Measurements from ENCODE around the gene SUPT4H1.

SUPT4H1 gene

DNA sequence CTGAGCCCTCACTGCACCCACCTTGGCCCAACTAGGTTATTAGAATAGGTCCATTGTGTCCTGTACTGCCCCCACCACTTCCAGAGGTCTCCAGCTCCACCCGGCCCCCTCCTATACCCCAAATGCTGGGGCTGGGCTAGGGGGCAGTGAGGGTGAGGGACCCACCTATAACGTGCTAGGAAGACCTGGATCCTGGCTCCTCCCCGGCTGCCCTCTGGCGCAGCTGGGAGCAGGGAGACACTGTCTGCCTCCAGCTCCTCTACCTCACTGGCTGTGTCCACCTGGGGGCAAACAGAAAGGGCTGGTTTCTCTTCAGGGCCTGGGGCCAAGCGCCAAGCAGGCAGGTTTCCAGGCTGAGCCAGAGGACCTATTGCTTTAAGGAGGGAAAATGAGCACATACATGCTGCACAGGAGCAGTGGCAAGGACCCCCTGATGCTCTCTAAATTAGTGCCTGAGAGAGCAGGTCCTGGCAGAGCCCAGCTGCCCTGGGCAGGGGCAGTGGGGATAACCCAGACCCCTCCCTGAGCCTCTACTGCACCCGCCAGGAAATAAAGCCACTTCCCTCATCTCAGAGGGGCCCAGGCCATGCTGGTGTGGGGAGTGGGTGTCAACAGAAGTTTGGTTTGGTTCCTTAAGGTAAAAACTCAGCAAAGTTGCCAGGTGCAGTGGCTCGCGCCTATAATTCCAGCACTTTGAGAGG lies 35.6 kb downstream of the SUPT4H1 start:
- no peak for DNase-seq

DNA sequence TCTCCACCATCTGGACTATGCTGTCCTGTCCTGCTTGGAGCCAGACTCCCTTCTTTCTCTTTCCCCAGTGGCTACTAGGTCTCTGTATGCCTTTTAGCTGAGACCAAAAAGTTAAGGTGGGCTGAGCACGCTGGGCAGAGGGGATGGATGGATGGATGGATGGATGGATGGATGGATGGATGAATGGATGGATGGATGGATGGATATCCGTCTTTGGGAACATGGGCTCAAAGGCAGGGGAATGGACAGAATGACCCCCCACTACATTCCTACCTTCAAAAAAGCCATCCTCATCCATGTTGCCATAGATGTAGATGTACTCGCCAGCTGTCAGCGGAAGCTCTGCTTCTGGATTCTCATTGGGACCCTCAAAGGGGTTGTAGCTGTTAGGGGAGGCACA lies 36.3 kb downstream of the SUPT4H1 start:
- no peak for DNase-seq

DNA sequence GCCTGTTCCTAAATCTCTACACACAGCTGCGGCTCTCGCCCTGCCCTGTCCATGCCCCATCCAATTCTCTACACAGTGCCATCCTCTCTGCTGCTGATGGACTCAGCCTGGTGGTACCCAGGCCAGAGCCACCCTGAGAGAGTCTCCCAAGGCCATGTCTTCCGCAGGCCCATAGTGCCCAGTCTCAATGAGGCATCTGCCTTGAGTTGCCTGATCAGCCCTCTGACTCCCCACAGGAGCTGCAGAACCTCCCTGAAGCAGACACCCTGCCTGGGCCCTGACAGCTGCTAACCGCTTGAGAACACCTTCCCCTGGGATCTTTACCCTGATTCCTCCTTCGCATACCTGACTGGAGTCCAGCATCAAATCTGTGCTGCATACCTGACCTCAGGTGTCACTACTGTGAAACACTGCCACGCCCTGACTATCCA lies 36.7 kb downstream of the SUPT4H1 start:
- DNase-seq, result no peak

DNA sequence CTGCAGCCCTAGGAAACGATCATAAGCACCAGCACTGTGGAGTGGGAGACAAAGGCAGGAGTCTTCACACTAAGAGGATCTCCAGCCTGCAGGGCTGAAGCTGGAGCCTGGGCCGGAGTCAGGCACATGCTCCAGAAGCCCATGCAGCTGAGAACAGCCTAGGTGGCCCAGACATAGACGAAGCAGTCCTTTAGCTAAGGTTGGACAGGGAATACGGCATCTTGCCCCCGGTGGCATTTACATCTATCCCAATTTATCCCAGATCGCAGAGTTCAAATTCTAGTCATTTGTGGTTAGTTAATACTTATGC lies 37.3 kb downstream of the SUPT4H1 start:
- no peak for DNase-seq

DNA sequence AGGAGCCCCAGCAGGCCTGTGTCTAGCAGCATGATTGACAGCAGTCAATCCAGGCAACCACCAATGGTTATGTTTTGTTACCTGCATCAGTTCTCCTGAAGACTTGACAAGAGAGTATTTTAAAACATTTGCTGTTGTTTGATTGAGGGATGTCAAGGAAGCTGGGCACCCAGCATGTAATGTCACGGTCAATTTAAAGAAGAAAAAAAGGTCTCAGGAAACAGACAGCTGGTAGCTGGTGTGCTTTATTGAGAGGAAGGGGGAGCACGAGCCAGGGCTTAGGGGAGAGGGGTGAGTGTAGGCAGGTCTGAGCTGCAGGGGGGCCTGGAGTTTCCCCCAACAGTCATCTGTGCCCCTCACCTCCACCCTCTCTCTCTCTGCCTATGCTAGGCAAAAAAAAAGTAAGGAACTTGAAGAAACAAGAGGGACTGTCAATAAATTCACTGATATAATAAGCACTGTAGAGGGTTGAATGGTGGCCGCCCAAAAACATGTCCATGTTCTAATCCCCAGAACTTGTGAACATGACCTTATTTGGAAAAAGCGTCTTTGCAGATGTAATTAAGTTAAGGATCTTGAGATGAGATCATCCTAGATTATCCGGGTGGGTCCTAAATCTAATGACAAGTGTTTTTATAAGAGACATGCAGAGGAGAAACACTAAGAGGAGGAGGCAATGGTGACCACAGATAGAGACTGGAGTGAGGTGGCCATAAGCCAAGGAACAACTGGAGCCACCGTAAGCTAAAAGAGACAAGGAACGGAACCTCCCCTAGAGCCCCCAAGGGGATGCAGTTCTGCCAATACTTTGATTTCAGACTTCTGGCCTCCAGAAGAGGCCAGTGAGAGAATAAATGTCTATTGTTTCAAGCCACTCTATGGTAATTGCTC lies 37.9 kb downstream of the SUPT4H1 start:
- DNase-seq, result no peak

DNA sequence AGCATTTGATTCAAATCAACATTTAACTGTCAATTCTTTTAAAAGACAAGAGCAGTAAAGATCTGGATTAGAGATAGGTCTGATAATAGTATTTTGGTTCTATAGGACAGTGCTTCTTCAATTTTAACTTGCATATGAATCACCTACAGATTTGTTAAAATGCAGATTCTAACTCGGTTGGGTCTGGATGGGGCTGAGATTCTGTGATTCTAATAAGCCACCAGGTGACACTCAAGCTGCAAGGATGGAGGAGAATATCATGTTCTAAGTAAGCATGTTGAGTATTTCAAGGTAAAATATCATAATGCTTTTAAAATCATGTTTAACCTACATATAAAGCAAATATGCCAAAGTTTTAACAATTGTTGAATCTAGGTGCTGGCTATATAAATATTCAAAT lies 39.2 kb downstream of the SUPT4H1 start:
- DNase-seq, result no peak

DNA sequence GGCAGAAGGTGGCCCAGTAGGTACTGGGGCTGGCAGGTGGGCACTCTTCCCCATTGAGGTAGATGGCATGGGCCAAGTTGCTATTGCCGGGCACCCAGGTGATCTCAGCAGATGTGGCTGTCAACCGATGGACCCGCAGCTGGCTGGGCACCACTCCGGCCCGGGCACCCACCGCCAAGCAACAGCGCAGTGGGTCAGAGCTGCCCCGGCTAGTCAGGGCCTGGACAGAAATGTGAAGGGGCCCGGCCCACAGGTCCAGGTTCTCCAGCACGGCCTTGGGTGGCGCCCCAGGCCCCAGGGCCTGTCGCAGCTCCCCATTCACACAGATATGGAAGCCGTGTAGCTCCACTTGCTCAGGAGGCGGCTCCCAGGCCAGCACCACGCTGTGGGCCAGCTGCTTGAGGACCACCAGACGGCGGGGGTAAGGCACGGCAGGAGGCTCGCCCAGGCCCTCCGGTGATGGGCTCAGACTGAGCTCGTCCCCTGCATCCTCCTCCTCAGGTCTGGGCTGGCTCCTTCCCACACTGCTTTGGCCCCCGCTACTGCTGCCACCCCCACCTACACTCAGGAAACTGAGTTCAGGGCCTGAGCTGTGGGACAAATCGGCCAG lies 39.9 kb downstream of the SUPT4H1 start:
- no peak for DNase-seq

DNA sequence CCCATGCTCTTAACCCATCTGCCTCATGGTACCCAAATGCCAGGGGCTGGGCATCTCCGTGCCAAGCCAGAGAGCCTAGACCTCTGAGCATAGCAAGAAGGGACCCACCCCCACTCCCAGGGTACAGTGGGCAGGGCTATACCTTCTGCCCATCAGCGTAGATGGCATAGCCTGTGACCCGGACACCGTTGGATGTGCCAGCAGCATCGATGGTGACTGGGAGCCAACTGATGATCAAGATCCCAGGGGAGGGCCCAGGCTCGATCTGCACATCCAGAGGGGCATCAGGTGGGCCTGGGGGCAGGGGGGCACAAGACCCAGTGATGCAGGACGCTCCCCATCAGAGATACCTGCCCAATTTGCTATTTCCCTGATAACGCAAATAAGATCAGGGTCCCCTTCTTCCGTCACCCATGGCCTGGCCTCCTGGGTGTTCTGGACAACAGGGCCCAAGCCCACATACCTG lies 40.5 kb downstream of the SUPT4H1 start:
- DNase-seq, result no peak

DNA sequence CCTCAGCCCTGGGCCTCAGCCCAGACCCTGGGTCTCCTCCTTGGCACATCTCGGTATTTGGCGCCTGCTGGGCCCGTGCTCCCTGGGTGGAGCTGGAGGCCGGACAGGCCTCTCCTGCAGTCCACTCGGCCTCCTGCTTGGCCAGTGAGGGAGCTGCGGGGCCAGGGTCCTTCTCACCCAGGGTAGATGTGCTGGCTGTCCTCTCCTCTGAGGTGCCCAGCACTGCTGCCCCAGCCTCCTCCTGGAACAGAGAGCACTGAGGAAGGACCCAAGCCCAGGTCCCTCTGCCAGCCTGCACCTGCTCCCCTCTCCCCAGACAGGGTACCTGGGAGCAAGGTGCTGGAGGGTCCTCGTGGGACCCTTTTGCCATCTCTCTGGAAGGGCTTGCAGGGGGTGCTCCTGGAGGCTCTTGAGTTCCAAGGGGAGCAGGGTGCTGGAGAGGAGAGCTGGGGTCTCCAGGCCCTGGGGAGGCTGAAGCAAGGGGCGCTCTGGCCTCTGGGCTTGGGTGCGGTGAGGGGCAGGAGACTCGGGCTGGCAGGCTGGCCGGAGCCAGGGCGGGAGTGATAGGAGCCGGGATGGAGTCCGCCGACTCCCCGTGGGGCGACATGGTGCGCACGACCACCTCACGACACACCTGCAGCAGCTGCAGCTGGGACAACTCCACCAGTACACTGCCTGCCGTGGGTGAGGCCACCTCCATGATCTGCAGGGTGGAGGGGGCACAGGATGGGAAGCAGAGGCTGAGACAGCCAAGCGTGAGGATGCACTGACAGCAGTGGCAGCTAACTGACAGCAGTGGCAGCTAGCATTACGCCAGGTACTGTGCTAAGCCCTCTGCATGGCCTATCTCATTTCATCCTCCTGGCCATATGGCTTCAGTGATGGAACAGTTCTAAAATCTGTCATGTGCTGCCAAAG lies 41.2 kb downstream of the SUPT4H1 start:
- DNase-seq, result no peak

DNA sequence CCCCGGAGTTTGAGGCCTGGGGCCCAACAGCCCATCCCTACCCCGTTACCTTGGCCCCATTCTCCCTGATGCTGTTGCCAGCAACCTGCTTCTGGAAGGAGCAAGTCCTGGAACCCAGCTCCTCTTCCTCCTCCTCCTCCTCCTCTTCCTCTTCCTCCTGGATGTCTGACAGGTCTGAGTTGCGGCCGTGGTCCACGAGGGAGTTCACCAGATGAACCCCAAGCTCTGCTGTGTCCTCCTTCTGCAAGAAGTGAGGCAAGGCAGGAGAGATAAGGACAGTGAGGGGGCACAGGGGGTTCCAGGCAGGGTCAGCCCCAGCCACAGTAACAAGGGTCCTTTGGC lies 42.1 kb downstream of the SUPT4H1 start:
- no peak for DNase-seq

DNA sequence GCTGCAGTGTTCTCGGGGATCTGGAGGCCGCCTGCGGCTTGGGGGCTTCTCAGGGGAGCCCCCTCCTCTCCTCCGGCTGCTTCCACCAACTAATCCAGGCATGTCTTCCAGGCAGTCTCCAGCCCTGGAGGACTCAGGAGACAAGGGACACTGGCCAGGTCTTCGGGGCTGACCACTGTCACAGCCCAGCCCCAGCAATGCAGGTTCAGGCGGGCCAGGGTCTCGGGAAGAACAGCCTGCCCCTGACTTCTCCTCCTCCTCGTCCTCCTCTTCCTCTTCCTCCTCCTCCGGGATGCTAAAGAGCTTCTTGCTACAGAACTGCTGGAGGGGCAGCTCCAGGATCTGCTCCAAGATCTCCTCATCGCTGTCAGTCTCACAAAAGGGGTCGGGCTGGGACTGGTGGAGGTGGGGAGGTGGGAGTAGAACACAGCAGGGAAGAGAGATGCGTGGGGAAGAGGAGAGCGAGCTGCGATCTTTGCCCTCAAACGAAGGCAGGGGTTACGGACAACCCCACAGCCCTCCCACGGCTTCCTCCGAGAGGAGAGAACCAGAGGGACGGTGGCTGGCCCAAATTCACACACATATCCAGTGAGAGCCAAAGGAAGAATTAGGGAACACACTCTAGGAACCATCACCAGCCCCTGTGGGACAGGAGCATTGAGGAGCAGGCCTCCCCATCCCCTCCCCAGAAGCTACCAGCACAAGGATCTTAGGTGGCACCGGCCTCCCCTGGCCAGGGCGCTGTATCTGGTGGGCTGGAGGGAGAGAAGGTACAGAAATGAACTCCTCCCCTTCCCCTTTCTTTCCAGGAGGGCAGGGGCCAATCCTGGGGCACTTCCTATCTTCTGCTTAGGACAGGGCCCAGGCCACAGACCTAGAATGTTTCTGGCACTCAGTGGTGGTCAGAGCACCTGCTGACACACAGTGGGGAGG lies 42.8 kb downstream of the SUPT4H1 start:
- no peak for DNase-seq

DNA sequence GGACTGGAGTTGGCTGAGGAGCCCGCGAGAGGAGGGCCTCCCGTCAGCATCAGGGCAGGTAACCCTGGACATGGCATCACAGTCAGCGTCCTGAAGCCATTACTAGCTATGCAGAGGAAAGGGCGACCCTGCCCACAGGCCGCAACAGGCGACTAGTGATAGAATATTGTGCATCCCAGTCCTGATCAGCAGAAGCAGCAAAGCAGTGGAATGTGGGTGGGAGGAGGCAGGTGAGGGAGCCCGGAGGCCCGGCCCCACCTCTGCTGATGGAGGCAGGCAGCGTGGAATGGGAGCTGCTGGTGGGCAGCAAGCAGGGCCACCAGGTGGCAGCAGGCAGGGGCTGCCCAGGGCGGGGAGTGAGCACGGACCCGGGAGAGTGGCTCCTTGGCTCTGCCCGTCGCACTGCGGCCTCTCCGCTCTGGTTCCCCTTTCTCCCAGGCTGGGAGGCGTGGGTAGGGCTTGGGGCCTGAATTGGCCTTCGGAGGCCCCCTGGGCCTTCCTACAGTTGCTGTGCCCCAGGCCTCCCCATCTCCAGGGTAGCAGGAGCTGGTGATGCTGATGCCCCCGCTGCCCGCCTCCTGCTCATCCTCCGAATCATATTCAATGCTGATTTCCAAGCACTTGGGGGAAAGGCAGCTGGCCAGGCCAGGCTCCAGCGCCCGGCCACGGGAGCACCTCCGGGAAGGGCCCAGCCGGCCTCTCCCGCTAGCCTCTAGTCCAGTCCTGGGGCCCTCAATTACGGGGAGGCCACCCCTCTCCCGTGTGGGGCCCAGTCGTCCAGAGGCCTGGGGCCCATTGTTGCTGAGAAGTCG lies 43.6 kb downstream of the SUPT4H1 start:
- DNase-seq, result no peak

DNA sequence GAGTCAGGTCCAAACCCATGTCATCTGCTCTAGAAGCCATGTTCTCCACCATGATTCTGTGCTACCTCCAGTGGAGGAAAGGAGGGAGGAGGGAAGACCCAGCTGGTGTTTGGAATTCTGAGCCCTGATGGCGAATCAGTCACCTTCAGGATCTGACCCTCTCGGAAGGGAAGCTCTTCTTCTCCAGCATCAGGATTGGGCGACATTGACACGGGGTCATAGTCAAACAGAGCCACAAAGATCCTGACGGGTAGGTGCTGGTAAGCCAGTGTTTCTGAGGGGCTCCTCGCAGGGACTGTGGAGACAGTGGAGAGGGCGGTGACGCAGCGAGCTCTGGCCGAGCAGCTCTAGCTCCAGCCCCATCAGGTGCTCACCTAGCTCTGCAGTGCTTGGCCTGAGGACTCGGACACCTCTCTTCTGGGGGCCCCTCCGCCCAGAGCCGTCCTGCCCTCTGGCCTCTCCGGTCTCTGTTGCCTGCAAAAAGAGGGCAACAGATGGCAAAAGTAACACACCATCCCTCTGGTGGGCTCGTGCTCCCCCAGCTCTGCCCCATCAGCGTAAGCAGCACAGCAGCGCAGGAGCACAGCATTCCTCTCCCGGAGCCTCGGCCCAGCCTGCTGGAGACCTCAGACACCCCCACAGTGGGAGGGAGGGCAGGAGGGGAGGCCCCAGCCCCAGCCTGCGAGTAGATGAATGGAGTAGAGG lies 44.4 kb downstream of the SUPT4H1 start:
- no peak for DNase-seq

DNA sequence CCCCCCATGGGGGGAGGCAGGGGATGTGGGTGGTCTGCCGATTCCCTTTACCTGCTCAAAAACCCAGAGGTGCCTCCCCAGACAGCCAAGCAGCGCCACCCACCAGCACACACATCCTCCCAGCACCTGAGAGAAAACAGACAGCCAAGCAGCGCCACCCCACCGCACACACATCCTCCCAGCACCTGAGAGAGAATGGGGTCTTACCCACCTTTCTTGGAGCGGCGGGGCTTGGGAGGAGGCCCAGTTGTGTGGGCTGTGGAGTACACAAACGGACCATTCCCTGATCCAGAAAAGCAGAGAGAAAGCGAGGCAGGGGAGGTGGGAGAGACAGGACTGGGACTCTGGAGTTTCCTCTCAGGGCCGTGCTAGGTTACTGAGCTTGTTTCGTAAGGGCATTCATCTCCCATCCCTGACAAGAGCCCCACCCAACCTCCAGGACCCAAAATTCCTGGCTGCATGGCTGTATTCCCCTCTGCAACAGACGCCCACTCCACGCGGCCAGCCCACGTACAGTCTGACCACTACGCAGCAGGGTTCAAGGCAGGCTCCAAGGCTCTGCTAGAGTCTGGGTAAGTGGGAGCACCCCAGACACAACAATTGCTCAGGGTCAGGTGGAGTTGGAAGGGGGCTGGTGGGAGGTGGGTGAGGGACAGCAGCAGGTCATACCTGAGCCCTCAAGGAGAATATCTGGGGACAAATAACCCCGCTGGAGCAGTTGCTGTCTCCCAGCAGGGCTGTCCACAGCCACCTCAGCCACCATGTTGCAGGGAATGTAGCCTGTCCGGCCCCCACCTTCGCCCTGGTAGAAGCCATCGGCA lies 45.7 kb downstream of the SUPT4H1 start:
- DNase-seq, result no peak

DNA sequence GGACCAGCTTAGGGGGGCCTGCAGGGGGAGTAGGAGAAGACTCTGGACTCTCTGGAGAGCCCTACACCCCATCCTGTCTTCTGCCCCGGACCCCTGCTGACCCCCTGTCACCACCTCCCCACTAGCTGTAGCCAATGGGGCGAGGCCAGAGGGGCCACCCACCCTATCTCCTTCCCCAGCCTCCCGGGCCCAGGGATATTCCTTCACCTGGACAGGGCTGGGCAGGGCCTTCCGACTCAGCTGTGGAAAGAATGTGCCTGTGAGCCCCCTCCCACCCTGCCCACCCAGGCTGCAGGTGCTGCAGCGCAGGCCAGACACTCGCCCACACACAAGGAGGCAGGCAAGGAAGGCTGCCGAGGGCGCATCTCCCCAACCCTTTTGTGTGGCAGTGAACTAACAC lies 46.4 kb downstream of the SUPT4H1 start:
- DNase-seq, result no peak

DNA sequence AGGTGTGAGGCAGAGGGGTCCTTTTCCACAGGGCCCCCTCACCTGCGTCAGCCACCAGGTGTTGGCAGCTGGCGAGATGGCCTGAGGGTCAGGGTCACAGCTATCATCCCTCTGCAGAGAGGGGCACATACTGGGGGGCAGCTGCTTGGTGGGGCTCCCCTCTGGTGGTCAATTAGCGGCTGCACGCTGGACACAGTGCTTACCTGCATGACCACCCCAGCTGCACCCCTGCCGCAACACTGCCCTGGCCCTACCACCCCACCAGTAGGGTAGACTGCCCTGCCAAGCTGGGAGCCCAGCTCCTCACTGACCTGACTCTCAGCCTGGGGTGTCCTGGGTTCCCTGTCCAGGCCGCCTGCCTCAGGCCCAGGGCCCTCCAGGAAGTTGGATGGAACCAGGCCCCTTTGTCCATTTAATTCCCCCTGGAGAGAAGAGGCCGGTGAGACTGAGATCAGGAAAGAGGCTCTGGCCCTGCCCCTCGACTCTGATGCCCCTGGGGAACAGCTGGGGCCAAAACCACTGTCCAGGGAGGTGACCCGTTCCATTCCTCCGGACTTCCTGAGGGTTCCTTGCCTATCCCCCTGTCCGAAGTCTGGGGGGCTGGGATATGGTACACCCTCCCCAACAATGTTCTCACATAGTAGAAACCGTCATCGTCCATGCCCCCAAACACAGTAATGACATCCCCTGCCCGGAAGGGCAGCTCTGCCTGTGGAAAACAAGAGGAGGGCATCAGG lies 47.1 kb downstream of the SUPT4H1 start:
- no peak for DNase-seq

DNA sequence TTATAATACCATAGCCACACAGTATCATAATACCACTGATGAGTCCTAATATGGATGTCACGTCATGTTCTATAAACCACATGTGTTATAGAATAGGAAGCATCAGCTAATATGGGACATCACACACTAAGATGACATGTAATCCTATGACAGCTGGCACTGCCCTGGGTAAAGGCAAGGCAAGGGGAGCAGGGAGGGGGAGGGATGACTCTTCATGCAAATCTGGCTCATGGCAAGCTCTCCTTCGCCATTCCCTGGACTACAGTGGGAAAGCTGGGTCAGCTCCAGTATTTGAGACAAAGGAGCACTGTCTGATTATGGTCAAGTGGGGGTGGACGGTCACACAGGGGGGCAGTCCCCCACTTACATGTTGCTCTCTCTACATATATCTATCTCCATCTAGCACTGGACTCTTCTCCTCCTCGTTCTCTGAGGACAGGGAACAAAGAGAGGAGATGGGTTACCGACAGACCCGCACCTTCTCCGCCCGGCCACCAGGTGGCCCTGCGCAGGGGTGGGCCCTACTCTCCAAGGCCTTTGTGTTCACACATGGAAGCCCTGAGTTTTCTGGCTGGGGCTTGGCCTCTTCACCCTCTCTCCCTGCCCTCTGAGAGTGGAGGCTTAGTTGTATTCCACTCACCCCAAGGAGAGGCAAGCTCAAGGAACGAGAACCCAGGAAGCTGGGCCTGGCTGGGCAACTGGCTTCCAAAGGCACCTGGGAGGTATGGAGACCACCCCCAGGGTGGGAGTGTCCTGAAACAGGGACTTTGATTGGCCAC lies 47.8 kb downstream of the SUPT4H1 start:
- peak; percentile 64 for DNase-seq

All from CD4-positive, alpha-beta T cell treated with Interleukin-21 for 1 hour (primary cell).